GM13976 (cell line): ENCODE results near the gene TMEM138.

ENCODE experiments used
- DNase-seq: peaks from one replicate; pipeline ENCODE4 v3.0.0; 2012; ENCODE audit warnings: low spot score
- CTCF ChIP-seq: IDR thresholded peaks from 2 replicates; pipeline ENCODE4 v1.5.1; 2012; ENCODE audit warnings: borderline replicate concordance, mild to moderate bottlenecking; ENCODE audit not compliant: insufficient read depth; ENCODE audit errors: extremely low read depth, missing control alignments, control extremely low read depth
- in situ Hi-C: fragments of 300-500 bp; cut with MboI; formaldehyde crosslinking; loops from one replicate; pipeline ENCODE4 v1.12.0; 2022; ENCODE audit warnings: low sequenced_read_pairs, mixed read lengths, inconsistent platforms; ENCODE audit not compliant: unreplicated experiment

TMEM138 gene

GRCh38 chr11:61349189-61349751 lies 12.9 kb upstream of the TMEM138 start:
- in situ Hi-C loops, result no loop called here
- no peak for DNase-seq
- TF ChIP-seq CTCF, result no peak

GRCh38 chr11:61349916-61350315 lies 12.3 kb upstream of the TMEM138 start:
- no peak for DNase-seq
- in situ Hi-C loops, result no loop called here
- TF ChIP-seq CTCF, result no peak

GRCh38 chr11:61350336-61350735 lies 11.8 kb upstream of the TMEM138 start:
- no peak for DNase-seq
- in situ Hi-C loops, result no loop called here
- no peak for TF ChIP-seq CTCF

GRCh38 chr11:61350803-61351202 lies 11.4 kb upstream of the TMEM138 start:
- in situ Hi-C loops, result no loop called here
- DNase-seq, result no peak
- no peak for TF ChIP-seq CTCF

GRCh38 chr11:61352038-61352437 lies 10.1 kb upstream of the TMEM138 start:
- in situ Hi-C loops, result no loop called here
- DNase-seq, result no peak
- TF ChIP-seq CTCF, result no peak

- in situ Hi-C loops, result no loop called here
- DNase-seq, result no peak
- TF ChIP-seq CTCF, result no peak
Observed at GRCh38 chr11:61353131-61354067, 8.8 kb upstream of the TMEM138 start.

GRCh38 chr11:61354208-61354607 lies 8.0 kb upstream of the TMEM138 start:
- no peak for TF ChIP-seq CTCF
- in situ Hi-C loops, result no loop called here
- DNase-seq, result no peak
